ENCODE results near the gene DDX59.

- TF ChIP-seq CTCF (conservative IDR thresholded peaks at IDR 0.05; ENCODE audit: low read length) = no peak
- no peak for TF ChIP-seq EZH2phosphoT487 (IDR thresholded peaks at IDR 0.05; ENCODE audit: borderline replicate concordance)
Observed at GRCh38 chr1:200654660-200655059, 15.0 kb downstream of the DDX59 start.

All from Loucy (cell line).